K562 (cell line): Measurements from ENCODE around the gene GLI1. TPM values are rescaled to one million over a fixed set of nuclear protein-coding genes. Genes with fewer than 3 reads are reported as not detected.

ENCODE experiments used
- FOXJ2 ChIP-seq: fragments of 200-800 bp; sonication (Bioruptor generic); IDR thresholded peaks from 2 replicates; pipeline ENCODE4 v1.6.1; 2016; ENCODE audit warnings: missing genetic modification characterization, missing compliant biosample characterization
- GABPB1 ChIP-seq: sonication (generic); formaldehyde crosslinking; IDR thresholded peaks from 2 replicates; pipeline ENCODE4 v1.8.0; 2022; ENCODE audit warnings: mild to moderate bottlenecking, missing genetic modification reagents
- HNRNPLL ChIP-seq: fragments of 200-400 bp; formaldehyde crosslinking; IDR thresholded peaks from 2 replicates; pipeline ENCODE4 v1.6.1; 2017; ENCODE audit warnings: low read length, low read depth, mild to moderate bottlenecking; ENCODE audit not compliant: poor library complexity, severe bottlenecking
- KLF10 ChIP-seq: fragments of 250-450 bp; sonication (Bioruptor Pico); IDR thresholded peaks from 2 replicates; pipeline ENCODE4 v1.6.1; 2021; ENCODE audit warnings: matching md5 sums
- L3MBTL2 ChIP-seq: fragments of 450-650 bp; IDR thresholded peaks from 2 replicates; pipeline ENCODE4 v1.6.1; 2016; ENCODE audit warnings: mild to moderate bottlenecking, moderate library complexity
- MTA3 ChIP-seq: fragments of 450-650 bp; formaldehyde crosslinking; IDR thresholded peaks from 2 replicates; pipeline ENCODE4 v1.6.1; 2017; ENCODE audit warnings: mild to moderate bottlenecking, borderline replicate concordance
- MYC ChIP-seq, 2 experiments: fragments of 250-450 bp in 1 of 2; sonication (Bioruptor Pico) in 1 of 2; IDR thresholded peaks; 2 replicates each; pipeline versions ENCODE4 v1.5.1 to v1.6.1; 2012 to 2021; ENCODE audit warnings: low read depth in 2 of 2, borderline replicate concordance in 1 of 2, improper control_type of control experiment in 1 of 2, low read length in 1 of 2, mild to moderate bottlenecking in 1 of 2, moderate library complexity in 1 of 2
- OTX1 ChIP-seq: fragments of 450-650 bp; formaldehyde crosslinking; IDR thresholded peaks from 2 replicates; pipeline ENCODE4 v1.4.0; 2022; ENCODE audit warnings: mild to moderate bottlenecking
- PHF8 ChIP-seq: fragments of 200-600 bp; sonication (generic); IDR thresholded peaks from 2 replicates; pipeline ENCODE4 v1.6.1; 2012; ENCODE audit warnings: mixed run types, mild to moderate bottlenecking, inconsistent platforms, low read length, moderate library complexity, borderline replicate concordance
- RAD21 ChIP-seq, 2 experiments: fragments of 250-450 bp in 1 of 2; fragments of 450-650 bp in 1 of 2; sonication (Bioruptor Pico) in 1 of 2; formaldehyde crosslinking in 1 of 2; IDR thresholded peaks in 1 of 2; conservative IDR thresholded peaks in 1 of 2; 2 replicates each; pipeline versions ENCODE4 v1.4.0 to v1.8.0; 2020 to 2022; ENCODE audit warnings: mild to moderate bottlenecking in 2 of 2, moderate library complexity in 1 of 2
- RCOR1 ChIP-seq, 2 experiments: IDR thresholded peaks; 2 replicates each; pipeline ENCODE4 v1.6.1; 2012; ENCODE audit warnings: low read depth in 2 of 2, low read length in 2 of 2, borderline replicate concordance in 1 of 2, improper control_type of control experiment in 1 of 2
- RNF2 ChIP-seq: sonication (generic); IDR thresholded peaks from 2 replicates; pipeline ENCODE4 v1.6.1; 2016
- TEAD1 ChIP-seq, 2 experiments: fragments of 450-650 bp in 1 of 2; sonication (generic) in 1 of 2; formaldehyde crosslinking; IDR thresholded peaks; 2 replicates each; pipeline versions ENCODE4 v1.4.0 to v1.8.0; 2020 to 2022; ENCODE audit warnings: mild to moderate bottlenecking in 2 of 2, missing genetic modification reagents in 1 of 2
- TRIM24 ChIP-seq, 2 experiments: fragments of 450-650 bp; IDR thresholded peaks; 2 replicates each; pipeline ENCODE4 v1.6.1; 2016
- ZNF134 ChIP-seq: fragments of 250-450 bp; sonication (Bioruptor Pico); conservative IDR thresholded peaks from 2 replicates; pipeline ENCODE4 v1.4.0; 2020
- ZNF263 ChIP-seq: sonication (generic); formaldehyde crosslinking; IDR thresholded peaks from 2 replicates; pipeline ENCODE4 v1.8.0; 2022; ENCODE audit warnings: mild to moderate bottlenecking, missing genetic modification reagents, borderline replicate concordance
- ZNF830 ChIP-seq: fragments of 250-450 bp; sonication (Bioruptor Pico); IDR thresholded peaks from 2 replicates; pipeline ENCODE4 v1.5.0; 2021; ENCODE audit warnings: mild to moderate bottlenecking
- polyA plus RNA-seq, 8 experiments: library from polyadenylated mRNA; depleted of rRNA in 4 of 8; stranded (reverse) in 5 of 8; unstranded in 3 of 8; fragments of >200 nt; fragmentation: Nextera tagmentation in 2 of 8; fragmentation: Illumina TruSeq in 1 of 8; extraction: Ambion mirVana in 2 of 8; extraction: Trizol in 1 of 8; gene quantifications; 2 replicates each; pipeline versions ENCODE4 v1.2.1 to v1.2.3, GENCODE V29; 2011 to 2014; ENCODE audit warnings: inconsistent platforms in 1 of 8, missing spikeins in 1 of 8
- total RNA-seq, 7 experiments: library from RNA; depleted of rRNA in 6 of 7; stranded (reverse); fragments of >200 nt in 6 of 7; fragmentation: Illumina TruSeq in 2 of 7; extraction: Trizol in 2 of 7; gene quantifications; 2 replicates each; pipeline versions ENCODE4 v1.2.1 to v1.2.3, GENCODE V29; 2011 to 2021; ENCODE audit warnings: low replicate concordance in 1 of 7
- TF ChIP-seq, protein P1 (sequence below): fragments of 450-650 bp; IDR thresholded peaks from 2 replicates; pipeline ENCODE4 v1.6.1; 2016; ENCODE audit warnings: mild to moderate bottlenecking, moderate library complexity

GLI1 gene
- total and polyA plus RNA-seq, 9 of the 15 experiments (the other 6 are each of a cell fraction or from before 2014, with no cell fraction given): 0.24 to 3.7 (median 0.61) TPM

GRCh38 chr12:57456145-57456700, 3.4 kb upstream of the GLI1 start (continued):
- peak in 1 of 2 experiments; percentile 74; a peak in 2 of 4 replicates for TF ChIP-seq RCOR1 (IDR thresholded peaks at IDR 0.05; ENCODE audit: borderline replicate concordance in 1 of 2, low read depth in 2 of 2, low read length in 2 of 2)
- no peak for TF ChIP-seq RNF2
- no peak for TF ChIP-seq PHF8
- TF ChIP-seq TRIM24 (IDR thresholded peaks at IDR 0.05): no peak
- no peak for TF ChIP-seq FOXJ2 (tag)
- 0 out of 2 replicates have a peak, but pooled peaks have one; percentile 45 for TF ChIP-seq GABPB1
- TF ChIP-seq ZNF830 (CRISPR knock-in tag): 0 out of 2 replicates have a peak, but pooled peaks have one; percentile 37
- TF ChIP-seq TEAD1 (CRISPR knock-in tag; IDR thresholded peaks at IDR 0.05): peak in 1 of 2 experiments; percentile 30; a peak in 1 of 4 replicates
- peak; percentile 59 for TF ChIP-seq MTA3
- peak; percentile 36 for TF ChIP-seq HNRNPLL
- peak; percentile 78 for TF ChIP-seq L3MBTL2
- 0 out of 2 replicates have a peak, but pooled peaks have one; percentile 21 for TF ChIP-seq ZNF263
- TF ChIP-seq, protein P1, sequence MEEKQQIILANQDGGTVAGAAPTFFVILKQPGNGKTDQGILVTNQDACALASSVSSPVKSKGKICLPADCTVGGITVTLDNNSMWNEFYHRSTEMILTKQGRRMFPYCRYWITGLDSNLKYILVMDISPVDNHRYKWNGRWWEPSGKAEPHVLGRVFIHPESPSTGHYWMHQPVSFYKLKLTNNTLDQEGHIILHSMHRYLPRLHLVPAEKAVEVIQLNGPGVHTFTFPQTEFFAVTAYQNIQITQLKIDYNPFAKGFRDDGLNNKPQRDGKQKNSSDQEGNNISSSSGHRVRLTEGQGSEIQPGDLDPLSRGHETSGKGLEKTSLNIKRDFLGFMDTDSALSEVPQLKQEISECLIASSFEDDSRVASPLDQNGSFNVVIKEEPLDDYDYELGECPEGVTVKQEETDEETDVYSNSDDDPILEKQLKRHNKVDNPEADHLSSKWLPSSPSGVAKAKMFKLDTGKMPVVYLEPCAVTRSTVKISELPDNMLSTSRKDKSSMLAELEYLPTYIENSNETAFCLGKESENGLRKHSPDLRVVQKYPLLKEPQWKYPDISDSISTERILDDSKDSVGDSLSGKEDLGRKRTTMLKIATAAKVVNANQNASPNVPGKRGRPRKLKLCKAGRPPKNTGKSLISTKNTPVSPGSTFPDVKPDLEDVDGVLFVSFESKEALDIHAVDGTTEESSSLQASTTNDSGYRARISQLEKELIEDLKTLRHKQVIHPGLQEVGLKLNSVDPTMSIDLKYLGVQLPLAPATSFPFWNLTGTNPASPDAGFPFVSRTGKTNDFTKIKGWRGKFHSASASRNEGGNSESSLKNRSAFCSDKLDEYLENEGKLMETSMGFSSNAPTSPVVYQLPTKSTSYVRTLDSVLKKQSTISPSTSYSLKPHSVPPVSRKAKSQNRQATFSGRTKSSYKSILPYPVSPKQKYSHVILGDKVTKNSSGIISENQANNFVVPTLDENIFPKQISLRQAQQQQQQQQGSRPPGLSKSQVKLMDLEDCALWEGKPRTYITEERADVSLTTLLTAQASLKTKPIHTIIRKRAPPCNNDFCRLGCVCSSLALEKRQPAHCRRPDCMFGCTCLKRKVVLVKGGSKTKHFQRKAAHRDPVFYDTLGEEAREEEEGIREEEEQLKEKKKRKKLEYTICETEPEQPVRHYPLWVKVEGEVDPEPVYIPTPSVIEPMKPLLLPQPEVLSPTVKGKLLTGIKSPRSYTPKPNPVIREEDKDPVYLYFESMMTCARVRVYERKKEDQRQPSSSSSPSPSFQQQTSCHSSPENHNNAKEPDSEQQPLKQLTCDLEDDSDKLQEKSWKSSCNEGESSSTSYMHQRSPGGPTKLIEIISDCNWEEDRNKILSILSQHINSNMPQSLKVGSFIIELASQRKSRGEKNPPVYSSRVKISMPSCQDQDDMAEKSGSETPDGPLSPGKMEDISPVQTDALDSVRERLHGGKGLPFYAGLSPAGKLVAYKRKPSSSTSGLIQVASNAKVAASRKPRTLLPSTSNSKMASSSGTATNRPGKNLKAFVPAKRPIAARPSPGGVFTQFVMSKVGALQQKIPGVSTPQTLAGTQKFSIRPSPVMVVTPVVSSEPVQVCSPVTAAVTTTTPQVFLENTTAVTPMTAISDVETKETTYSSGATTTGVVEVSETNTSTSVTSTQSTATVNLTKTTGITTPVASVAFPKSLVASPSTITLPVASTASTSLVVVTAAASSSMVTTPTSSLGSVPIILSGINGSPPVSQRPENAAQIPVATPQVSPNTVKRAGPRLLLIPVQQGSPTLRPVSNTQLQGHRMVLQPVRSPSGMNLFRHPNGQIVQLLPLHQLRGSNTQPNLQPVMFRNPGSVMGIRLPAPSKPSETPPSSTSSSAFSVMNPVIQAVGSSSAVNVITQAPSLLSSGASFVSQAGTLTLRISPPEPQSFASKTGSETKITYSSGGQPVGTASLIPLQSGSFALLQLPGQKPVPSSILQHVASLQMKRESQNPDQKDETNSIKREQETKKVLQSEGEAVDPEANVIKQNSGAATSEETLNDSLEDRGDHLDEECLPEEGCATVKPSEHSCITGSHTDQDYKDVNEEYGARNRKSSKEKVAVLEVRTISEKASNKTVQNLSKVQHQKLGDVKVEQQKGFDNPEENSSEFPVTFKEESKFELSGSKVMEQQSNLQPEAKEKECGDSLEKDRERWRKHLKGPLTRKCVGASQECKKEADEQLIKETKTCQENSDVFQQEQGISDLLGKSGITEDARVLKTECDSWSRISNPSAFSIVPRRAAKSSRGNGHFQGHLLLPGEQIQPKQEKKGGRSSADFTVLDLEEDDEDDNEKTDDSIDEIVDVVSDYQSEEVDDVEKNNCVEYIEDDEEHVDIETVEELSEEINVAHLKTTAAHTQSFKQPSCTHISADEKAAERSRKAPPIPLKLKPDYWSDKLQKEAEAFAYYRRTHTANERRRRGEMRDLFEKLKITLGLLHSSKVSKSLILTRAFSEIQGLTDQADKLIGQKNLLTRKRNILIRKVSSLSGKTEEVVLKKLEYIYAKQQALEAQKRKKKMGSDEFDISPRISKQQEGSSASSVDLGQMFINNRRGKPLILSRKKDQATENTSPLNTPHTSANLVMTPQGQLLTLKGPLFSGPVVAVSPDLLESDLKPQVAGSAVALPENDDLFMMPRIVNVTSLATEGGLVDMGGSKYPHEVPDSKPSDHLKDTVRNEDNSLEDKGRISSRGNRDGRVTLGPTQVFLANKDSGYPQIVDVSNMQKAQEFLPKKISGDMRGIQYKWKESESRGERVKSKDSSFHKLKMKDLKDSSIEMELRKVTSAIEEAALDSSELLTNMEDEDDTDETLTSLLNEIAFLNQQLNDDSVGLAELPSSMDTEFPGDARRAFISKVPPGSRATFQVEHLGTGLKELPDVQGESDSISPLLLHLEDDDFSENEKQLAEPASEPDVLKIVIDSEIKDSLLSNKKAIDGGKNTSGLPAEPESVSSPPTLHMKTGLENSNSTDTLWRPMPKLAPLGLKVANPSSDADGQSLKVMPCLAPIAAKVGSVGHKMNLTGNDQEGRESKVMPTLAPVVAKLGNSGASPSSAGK: peak; percentile 82
- TF ChIP-seq OTX1 (CRISPR knock-in tag): peak; percentile 38; the same call in 1 of the 2 replicates
- peak; percentile 45; the same call in 1 of the 2 replicates for TF ChIP-seq MYC (IDR thresholded peaks at IDR 0.05; ENCODE audit: low read depth, low read length)
- TF ChIP-seq MYC (CRISPR knock-in tag; IDR thresholded peaks at IDR 0.05; ENCODE audit: borderline replicate concordance, low read depth): no peak
- TF ChIP-seq KLF10: no peak
- no peak for TF ChIP-seq ZNF134
- peak; percentile 28 to 36; a peak in 3 of 4 replicates for TF ChIP-seq RAD21 (CRISPR knock-in tag; conservative IDR thresholded peaks at IDR 0.05 in 1 of 2, IDR thresholded peaks at IDR 0.05 in 1 of 2)
